Bronchial epithelial cell (primary cell): Measurements from ENCODE around the gene TMX4. TPM values are rescaled to one million over a fixed set of nuclear protein-coding genes. Genes with fewer than 3 reads are reported as not detected.
"Not testable (repeated sequence)": the region's sequence is repeated elsewhere in the genome, so short reads cannot be mapped to it uniquely, and the experiment has no call there.

Experiments
- DNase-seq: peaks from one replicate; pipeline ENCODE4 v3.0.0-alpha.2; 2010; ENCODE audit warnings: low read depth
- FAIRE-seq: peaks from 2 replicates; lab custom pipeline; 2011; peaks lifted over from hg19 to GRCh38; lab: Jason Lieb, UNC
- H3K27me3 ChIP-seq: 2 replicates; pipeline ENCODE4 v1.5.1; 2011; ENCODE audit warnings: low read length; ENCODE audit not compliant: control insufficient read depth, insufficient read depth
- H3K36me3 ChIP-seq: 2 replicates; pipeline ENCODE4 v1.5.1; 2011; ENCODE audit warnings: low read length; ENCODE audit not compliant: control insufficient read depth, insufficient read depth
- H3K4me3 ChIP-seq: 2 replicates; pipeline ENCODE4 v1.5.1; 2011; ENCODE audit warnings: mild to moderate bottlenecking, low read depth, low read length, control low read depth
- total RNA-seq: library from RNA; depleted of rRNA; stranded (reverse); fragments of >200 nt; gene quantifications from 2 replicates; pipeline ENCODE4 v1.2.1, GENCODE V29; 2014
- TF ChIP-seq, protein P1 (sequence below): IDR thresholded peaks from 2 replicates; pipeline ENCODE4 v1.5.1; 2011; ENCODE audit warnings: mild to moderate bottlenecking, moderate library complexity, low read length, control low read depth, inconsistent platforms; ENCODE audit not compliant: insufficient read depth, severe bottlenecking

Gene TMX4
- total RNA-seq, 1 donor from 2014 or later: 11.6 TPM

GRCh38 chr20:8032499-8032898 lies 12.9 kb upstream of the TMX4 start:
- FAIRE-seq (no peak), DNase-seq (no peak)
- Histone ChIP-seq H3K27me3 (no peaks in the 10 kb centered on the region), H3K36me3 (no peaks in the 10 kb centered on the region), H3K4me3 (no peak overlapping the region)
- TF ChIP-seq, protein P1, sequence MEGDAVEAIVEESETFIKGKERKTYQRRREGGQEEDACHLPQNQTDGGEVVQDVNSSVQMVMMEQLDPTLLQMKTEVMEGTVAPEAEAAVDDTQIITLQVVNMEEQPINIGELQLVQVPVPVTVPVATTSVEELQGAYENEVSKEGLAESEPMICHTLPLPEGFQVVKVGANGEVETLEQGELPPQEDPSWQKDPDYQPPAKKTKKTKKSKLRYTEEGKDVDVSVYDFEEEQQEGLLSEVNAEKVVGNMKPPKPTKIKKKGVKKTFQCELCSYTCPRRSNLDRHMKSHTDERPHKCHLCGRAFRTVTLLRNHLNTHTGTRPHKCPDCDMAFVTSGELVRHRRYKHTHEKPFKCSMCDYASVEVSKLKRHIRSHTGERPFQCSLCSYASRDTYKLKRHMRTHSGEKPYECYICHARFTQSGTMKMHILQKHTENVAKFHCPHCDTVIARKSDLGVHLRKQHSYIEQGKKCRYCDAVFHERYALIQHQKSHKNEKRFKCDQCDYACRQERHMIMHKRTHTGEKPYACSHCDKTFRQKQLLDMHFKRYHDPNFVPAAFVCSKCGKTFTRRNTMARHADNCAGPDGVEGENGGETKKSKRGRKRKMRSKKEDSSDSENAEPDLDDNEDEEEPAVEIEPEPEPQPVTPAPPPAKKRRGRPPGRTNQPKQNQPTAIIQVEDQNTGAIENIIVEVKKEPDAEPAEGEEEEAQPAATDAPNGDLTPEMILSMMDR: no peak

DNA sequence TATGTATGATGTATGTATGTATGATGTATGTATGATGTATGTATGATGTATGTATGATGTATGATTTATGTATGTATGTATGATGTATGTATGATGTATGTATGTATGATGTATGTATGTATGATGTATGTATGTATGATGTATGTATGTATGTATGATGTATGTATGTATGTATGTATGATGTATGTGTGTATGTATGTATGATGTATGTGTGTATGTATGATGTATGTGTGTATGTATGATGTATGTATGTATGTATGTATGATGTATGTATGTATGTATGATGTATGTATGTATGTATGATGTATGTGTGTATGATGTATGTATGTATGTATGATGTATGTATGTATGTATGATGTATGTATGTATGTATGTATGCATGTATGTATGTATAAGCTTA lies 12.0 kb upstream of the TMX4 start:
- not testable (repeated sequence) for FAIRE-seq, DNase-seq, H3K4me3 ChIP-seq, H3K36me3 ChIP-seq, H3K27me3 ChIP-seq

- H3K4me3 ChIP-seq: no peak overlapping the region
- DNase-seq (no peak), FAIRE-seq (no peak)
- TF ChIP-seq, protein P1: no peak
- H3K27me3 ChIP-seq: no peaks in the 10 kb centered on the region
- no peaks in the 10 kb centered on the region for H3K36me3 ChIP-seq
Measured at GRCh38 chr20:8021541-8022269, 2.1 kb upstream of the TMX4 start.

DNA sequence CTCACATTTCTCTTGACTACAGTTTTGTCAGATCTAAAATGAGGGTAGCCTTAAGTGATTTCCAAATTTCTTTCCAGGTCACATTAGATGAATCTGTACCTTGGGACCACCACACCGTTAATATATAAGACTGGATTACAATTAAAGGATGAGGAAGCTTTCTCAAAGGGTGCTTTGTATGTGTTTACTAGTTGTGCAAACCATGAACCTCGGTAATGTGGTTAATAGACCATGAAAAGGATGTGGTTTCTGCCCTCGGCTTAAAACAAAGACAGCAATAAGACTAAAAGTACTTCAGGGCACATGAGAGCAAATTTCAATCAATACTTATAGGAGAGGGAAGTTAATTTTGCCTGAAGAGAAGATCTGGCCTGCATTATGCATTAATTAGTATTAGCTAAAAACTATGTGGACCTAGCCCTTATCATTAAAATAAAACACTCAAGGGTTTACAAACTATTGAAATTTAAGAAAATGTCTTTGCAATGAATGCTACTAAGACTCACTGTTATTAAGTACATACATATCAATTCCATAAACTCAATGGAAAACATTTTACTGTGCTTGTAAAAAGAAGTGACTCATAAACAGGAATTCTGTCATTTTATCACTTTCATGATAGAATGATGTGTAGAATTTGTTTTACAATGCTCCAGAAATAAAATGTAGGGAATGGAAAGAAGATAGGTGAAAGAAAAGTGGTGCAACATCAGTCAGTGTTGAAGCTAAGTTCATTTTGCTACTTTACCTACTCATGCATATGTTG lies 936 bp upstream of the TMX4 start:
- no peak for FAIRE-seq
- Histone ChIP-seq H3K4me3 (no peak overlapping the region), H3K27me3 (no peaks in the 10 kb centered on the region), H3K36me3 (no peaks in the 10 kb centered on the region)
- DNase-seq: no peak
- TF ChIP-seq, protein P1: no peak

- no peaks in the 10 kb centered on the region for H3K27me3 ChIP-seq
- no peaks in the 10 kb centered on the region for H3K36me3 ChIP-seq
- no peak for FAIRE-seq
- H3K4me3 ChIP-seq: no peak overlapping the region
- TF ChIP-seq, protein P1: no peak
- no peak for DNase-seq
Measured at GRCh38 chr20:8019998-8020247, 362 bp upstream of the TMX4 start.

DNA sequence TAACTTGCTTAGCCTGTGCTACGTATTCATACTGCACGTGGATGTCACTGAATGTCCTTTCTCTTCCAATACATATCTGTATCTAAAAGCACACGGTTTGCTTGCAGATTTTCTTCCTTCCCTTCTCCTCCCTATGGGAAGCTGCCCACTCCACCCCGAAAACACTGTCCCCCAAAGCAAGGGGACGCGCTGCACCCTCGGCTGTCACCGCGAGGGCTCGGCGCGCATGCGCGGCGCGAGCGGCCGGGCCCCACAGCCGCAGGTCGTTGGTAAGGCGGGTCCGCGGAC lies 659 bp downstream of the TMX4 start:
- Histone ChIP-seq H3K36me3 (no peaks in the 10 kb centered on the region), H3K4me3 (peak overlapping the region; percentile 67), H3K27me3 (no peaks in the 10 kb centered on the region)
- DNase-seq (peak; percentile 51), FAIRE-seq (no peak)
- TF ChIP-seq, protein P1: no peak
